ENCODE data around the gene BEAN1.

Gene BEAN1

DNA sequence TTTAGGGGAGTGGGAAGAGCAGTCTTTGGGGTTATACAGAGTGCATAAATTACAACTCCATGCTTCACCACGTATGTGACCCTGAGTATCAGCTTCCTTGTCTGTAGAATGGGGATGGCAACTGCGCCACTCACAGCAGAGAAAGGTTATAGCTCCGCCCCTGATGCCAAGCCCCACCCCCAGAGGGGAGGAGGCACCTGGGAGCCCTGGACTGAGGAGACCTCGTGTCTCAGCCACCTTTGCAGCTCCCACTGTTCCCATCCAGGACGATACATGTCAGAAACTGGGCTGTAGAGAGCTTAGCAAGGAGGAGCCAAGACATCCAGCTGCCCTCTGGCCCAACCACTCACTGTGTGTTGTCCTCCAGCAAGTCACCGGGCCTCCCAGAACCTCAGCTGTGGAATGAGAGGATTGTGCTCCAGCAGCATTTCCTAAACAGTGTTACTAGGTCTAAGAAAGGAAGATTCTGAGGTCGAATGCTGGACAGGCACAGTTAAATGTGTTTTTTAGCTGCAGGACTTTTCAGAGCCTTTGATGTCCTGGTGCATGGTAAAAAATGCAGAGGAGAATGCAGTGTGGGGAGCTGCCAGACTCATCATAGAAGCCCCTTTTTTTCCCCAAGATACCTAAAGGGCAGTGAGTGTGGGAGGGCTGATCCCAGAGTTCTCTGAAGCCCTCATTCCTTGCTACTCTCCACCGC, 49.4 kb downstream of the BEAN1 start:
- Histone ChIP-seq H3K9ac (ENCODE audit: low read depth, low read length) (no peak overlapping the region), H3K9me3 (ENCODE audit: control insufficient read depth, insufficient read depth, low read length) (no peaks in the 10 kb centered on the region), H3K4me1 (ENCODE audit: control insufficient read depth, insufficient read depth, low read length) (peaks cover 3% of the 10 kb centered on the region), H3K27me3 (ENCODE audit: control insufficient read depth, insufficient read depth, low read length) (no peaks in the 10 kb centered on the region), H3K36me3 (ENCODE audit: control insufficient read depth, insufficient read depth, low read length) (no peaks in the 10 kb centered on the region), H3K4me3 (ENCODE audit: low read depth, low read length) (no peak overlapping the region)

DNA sequence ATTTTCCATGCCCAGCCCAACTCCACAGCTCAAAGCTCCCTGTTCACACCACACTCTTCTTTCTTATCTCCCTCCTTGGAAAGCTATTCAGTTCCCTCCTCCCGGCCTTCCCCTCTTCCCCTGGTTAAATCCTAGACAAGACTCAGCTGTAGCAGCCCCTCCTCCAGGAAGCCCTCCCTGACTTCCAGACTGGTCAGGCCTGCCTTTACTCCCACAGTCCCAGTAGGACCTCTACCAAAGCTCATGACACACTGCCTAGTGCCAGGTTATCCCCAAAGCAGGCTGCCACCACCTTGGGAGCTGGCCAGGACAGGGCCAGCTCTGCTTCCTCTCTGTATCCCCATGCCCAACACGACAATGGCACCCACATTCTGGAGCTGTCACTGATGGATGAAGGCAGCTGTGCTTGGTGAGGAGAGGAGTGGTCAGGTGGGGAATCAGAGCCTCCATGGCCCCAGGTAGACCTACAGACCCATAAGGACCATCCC, 50.0 kb downstream of the BEAN1 start:
- H3K9ac ChIP-seq (ENCODE audit: low read depth, low read length) = no peak overlapping the region
- no peaks in the 10 kb centered on the region for H3K27me3 ChIP-seq (ENCODE audit: control insufficient read depth, insufficient read depth, low read length)
- H3K4me3 ChIP-seq (ENCODE audit: low read depth, low read length) = no peak overlapping the region
- H3K9me3 ChIP-seq (ENCODE audit: control insufficient read depth, insufficient read depth, low read length) = no peaks in the 10 kb centered on the region
- peaks cover 3% of the 10 kb centered on the region for H3K4me1 ChIP-seq (ENCODE audit: control insufficient read depth, insufficient read depth, low read length)
- H3K36me3 ChIP-seq (ENCODE audit: control insufficient read depth, insufficient read depth, low read length) = no peaks in the 10 kb centered on the region

DNA sequence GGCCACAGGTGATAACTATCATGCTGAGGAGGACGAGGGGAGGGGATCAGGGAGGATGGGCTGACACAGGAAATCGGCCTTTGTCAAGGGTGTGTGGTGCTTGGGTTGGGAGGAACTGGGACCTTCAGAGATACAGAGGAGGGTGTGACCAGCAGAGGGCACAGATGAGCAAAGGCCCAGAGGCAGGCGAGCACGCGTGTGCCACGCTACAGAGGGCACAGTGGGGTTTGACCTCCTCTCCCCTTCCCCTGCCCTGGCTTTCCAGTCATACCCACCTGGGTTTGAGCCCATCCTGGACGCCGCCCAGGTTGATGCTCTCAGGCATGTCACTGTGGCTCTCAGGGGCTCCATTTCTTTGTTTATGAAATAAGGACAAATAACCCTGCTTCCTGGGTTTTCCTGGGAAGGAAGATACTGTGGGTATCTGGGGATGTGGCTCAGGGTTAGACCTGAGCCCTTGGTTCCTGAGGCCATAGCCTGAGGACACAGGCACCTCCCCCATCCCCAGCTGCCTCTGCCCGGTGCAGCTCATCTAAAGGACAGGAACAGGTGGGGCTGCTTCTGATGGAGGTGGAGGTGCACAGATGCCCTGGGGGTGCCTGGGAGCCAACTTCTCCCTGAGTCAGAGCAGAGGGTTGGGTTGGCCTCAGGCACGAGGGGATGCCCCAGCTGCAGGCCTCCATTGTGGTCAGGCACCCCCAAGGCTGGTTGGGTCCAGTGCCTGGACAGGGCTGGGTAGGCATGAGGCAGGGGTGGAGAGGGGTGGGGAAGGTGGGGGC, 51.8 kb downstream of the BEAN1 start:
- H3K4me1 ChIP-seq (ENCODE audit: control insufficient read depth, insufficient read depth, low read length) = peaks cover 3% of the 10 kb centered on the region
- H3K36me3 ChIP-seq (ENCODE audit: control insufficient read depth, insufficient read depth, low read length) = no peaks in the 10 kb centered on the region
- H3K9ac ChIP-seq (ENCODE audit: low read depth, low read length) = no peak overlapping the region
- no peak overlapping the region for H3K4me3 ChIP-seq (ENCODE audit: low read depth, low read length)
- H3K9me3 ChIP-seq (ENCODE audit: control insufficient read depth, insufficient read depth, low read length) = no peaks in the 10 kb centered on the region
- peaks cover 5% of the 10 kb centered on the region for H3K27me3 ChIP-seq (ENCODE audit: control insufficient read depth, insufficient read depth, low read length)

DNA sequence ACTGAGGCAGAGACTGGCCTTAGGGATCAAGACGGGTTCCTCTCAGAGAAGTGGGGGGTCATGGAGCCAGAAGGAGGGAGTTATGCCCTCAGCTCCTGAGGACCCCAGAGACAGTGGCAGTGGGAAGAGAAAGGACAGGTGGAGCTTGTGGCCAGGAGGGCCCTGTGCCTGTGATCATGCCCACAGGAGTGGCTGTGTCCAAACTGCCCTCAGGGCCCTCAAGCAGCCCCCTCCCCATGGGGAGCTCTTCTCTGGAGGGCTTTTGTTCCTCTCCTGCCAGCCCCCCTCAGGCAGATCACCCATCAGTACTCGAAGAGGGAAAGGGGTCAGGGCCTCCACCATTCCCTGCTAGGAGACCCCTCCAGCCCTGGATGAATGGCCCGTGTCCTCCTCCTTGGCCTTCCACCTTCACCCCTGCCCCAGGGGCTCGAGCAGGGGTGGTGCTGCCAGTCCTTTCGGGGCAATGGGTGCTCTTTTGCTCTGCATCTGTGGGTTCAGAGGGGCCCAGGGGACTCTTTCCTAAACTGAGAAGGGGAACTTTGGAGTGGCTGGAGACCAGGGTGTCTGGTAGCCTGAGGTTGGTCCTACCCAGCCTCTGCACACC, 52.7 kb downstream of the BEAN1 start:
- H3K9ac ChIP-seq (ENCODE audit: low read depth, low read length) = no peak overlapping the region
- H3K36me3 ChIP-seq (ENCODE audit: control insufficient read depth, insufficient read depth, low read length) = no peaks in the 10 kb centered on the region
- H3K9me3 ChIP-seq (ENCODE audit: control insufficient read depth, insufficient read depth, low read length) = no peaks in the 10 kb centered on the region

DNA sequence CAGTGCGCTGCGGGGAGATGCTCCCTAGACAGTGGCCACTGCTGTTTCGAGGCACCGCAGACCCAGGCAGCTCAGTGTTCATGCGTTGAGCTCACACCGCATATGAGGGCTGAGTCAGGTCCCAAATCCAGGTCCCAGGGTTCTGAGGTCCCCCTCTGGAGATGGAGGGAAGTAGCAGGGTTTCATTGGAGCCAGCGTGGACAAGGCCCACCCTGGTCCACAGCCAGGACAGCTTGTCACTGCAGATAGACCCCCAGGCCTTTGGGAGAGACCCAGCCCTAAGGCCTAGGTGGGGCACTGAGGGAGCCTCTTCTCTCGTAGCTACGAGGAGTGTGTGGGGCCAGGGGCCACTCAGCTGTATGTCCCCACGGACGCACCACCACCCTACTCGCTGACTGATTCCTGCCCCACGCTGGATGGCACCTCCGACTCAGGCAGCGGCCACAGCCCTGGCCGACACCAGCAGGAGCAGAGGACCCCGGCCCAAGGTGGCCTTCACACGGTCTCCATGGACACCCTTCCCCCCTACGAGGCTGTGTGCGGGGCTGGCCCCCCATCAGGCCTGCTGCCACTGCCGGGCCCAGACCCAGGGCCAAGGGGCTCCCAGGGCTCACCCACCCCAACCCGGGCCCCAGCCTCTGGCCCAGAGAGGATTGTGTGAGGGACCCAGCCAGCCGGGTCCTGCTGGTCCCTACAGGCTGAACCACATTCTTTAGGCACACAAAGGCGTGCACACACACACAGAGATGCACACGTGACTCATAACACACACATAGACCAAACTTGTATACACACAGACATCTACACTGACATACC, 53.4 kb downstream of the BEAN1 start:
- H3K4me3 ChIP-seq (ENCODE audit: low read depth, low read length) = no peak overlapping the region
- no peaks in the 10 kb centered on the region for H3K9me3 ChIP-seq (ENCODE audit: control insufficient read depth, insufficient read depth, low read length)
- peaks cover 3% of the 10 kb centered on the region for H3K4me1 ChIP-seq (ENCODE audit: control insufficient read depth, insufficient read depth, low read length)
- H3K36me3 ChIP-seq (ENCODE audit: control insufficient read depth, insufficient read depth, low read length) = no peaks in the 10 kb centered on the region
- no peak overlapping the region for H3K9ac ChIP-seq (ENCODE audit: low read depth, low read length)
- peaks cover 5% of the 10 kb centered on the region for H3K27me3 ChIP-seq (ENCODE audit: control insufficient read depth, insufficient read depth, low read length)

More for the DNA sequence above, 52.7 kb downstream of the BEAN1 start:
- Histone ChIP-seq H3K4me3 (ENCODE audit: low read depth, low read length) (no peak overlapping the region), H3K27me3 (ENCODE audit: control insufficient read depth, insufficient read depth, low read length) (peaks cover 5% of the 10 kb centered on the region), H3K4me1 (ENCODE audit: control insufficient read depth, insufficient read depth, low read length) (peaks cover 3% of the 10 kb centered on the region)

DNA sequence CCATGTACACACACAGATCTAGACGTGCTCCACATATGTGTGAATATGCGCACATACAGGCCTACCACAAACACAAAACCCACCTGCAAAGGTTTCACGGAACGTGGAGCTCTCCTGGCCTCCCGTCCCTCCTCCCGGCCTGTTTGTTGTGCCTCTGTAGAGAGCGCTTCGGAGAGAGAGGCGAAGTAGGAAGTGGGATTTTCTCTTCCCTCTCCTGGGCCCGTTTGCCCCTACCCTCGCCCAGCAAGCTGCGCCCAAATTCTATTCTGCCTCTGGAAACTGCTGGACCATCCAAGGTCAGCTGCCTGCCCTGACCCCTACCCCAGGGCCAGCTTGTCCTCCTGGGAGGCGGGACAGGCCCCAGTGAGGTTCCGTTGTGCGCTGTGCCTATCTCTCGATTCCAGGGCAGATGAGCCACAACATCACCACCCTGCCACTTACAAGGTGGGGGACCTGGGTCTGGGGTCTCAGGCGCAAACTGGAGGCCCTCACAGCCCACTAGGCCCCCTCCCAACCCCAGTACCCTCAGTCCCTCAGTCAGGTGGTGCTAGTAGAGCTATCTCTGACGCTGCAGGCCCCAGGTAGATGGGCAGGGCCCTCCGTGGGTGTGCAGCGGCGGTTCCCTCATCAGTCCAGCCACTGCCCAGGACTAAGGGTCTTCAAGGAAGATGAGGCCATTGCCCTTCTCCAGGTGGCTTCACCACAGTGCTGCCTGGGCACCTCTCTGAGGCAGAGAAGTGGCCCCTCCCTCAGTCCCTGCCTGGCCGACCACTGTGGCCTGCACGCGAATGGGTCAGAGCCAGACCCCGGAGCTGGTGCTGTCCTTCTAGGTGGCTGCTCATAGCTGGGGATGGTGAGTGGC, 54.2 kb downstream of the BEAN1 start:
- H3K9ac ChIP-seq (ENCODE audit: low read depth, low read length) = no peak overlapping the region
- peaks cover 5% of the 10 kb centered on the region for H3K27me3 ChIP-seq (ENCODE audit: control insufficient read depth, insufficient read depth, low read length)
- no peaks in the 10 kb centered on the region for H3K36me3 ChIP-seq (ENCODE audit: control insufficient read depth, insufficient read depth, low read length)
- H3K9me3 ChIP-seq (ENCODE audit: control insufficient read depth, insufficient read depth, low read length) = no peaks in the 10 kb centered on the region
- H3K4me1 ChIP-seq (ENCODE audit: control insufficient read depth, insufficient read depth, low read length) = peaks cover 3% of the 10 kb centered on the region
- no peak overlapping the region for H3K4me3 ChIP-seq (ENCODE audit: low read depth, low read length)

DNA sequence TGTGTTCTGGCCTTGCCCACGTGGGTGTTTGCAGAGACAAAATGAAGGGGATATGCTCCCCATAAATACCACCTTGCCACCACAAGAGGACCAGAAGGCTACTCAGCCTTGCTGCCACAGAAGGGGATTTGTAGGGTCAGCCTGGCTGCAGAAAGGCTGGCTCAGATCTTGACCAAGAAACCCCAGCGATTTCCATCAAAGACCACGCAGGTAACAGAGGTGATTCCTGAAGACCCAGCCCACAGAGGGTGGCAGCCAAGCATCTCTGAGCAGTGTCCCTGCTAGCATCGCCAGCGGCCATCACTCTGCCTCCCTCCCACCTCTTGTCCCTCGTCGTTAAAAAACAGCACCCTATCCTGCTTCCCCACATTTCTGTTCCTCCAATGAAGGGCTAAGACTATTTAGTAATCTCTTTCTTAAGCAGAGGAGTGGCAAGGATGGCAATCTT, 54.9 kb downstream of the BEAN1 start:
- no peaks in the 10 kb centered on the region for H3K36me3 ChIP-seq (ENCODE audit: control insufficient read depth, insufficient read depth, low read length)
- no peak overlapping the region for H3K9ac ChIP-seq (ENCODE audit: low read depth, low read length)
- peaks cover 3% of the 10 kb centered on the region for H3K4me1 ChIP-seq (ENCODE audit: control insufficient read depth, insufficient read depth, low read length)
- no peaks in the 10 kb centered on the region for H3K9me3 ChIP-seq (ENCODE audit: control insufficient read depth, insufficient read depth, low read length)
- peaks cover 5% of the 10 kb centered on the region for H3K27me3 ChIP-seq (ENCODE audit: control insufficient read depth, insufficient read depth, low read length)
- no peak overlapping the region for H3K4me3 ChIP-seq (ENCODE audit: low read depth, low read length)

DNA sequence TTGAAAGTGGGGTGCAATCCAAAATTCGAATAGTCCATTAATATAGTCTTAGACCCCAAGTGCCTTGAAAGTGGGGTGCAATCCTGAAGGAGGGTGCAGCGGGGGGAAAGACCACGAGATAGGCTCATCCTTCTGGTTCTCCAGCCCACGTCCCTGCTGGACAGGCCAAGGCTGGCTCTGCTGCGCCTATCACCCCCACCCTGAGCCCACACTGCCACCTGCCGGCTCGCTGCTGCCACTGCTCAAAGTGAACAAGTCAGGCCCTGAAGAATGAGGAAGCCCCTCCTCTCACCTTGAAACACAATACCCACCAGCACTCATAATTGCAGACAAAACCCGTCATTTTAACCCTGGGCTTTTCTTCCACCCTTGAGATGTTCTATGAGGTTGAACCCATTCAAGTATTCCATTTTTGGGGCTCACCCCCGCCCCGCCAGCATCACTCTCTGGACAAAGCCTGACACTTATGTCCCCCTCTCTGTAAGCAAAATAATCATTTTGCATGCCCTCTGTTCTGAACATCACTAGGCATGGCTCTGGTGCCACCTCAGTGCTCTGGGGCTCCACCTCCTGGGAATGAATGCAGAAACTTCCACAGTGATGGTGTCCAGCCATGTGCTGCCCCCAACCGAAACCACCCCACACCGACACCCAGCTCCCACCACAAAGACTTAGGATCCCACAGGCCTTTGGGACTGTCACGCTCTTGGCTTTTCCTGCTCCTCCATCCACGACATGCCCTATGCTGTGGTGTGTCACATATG, 56.8 kb downstream of the BEAN1 start:
- Histone ChIP-seq H3K27me3 (ENCODE audit: control insufficient read depth, insufficient read depth, low read length) (peaks cover 5% of the 10 kb centered on the region), H3K4me3 (ENCODE audit: low read depth, low read length) (no peak overlapping the region), H3K9me3 (ENCODE audit: control insufficient read depth, insufficient read depth, low read length) (no peaks in the 10 kb centered on the region), H3K4me1 (ENCODE audit: control insufficient read depth, insufficient read depth, low read length) (peaks cover 2% of the 10 kb centered on the region), H3K36me3 (ENCODE audit: control insufficient read depth, insufficient read depth, low read length) (no peaks in the 10 kb centered on the region), H3K9ac (ENCODE audit: low read depth, low read length) (no peak overlapping the region)

DNA sequence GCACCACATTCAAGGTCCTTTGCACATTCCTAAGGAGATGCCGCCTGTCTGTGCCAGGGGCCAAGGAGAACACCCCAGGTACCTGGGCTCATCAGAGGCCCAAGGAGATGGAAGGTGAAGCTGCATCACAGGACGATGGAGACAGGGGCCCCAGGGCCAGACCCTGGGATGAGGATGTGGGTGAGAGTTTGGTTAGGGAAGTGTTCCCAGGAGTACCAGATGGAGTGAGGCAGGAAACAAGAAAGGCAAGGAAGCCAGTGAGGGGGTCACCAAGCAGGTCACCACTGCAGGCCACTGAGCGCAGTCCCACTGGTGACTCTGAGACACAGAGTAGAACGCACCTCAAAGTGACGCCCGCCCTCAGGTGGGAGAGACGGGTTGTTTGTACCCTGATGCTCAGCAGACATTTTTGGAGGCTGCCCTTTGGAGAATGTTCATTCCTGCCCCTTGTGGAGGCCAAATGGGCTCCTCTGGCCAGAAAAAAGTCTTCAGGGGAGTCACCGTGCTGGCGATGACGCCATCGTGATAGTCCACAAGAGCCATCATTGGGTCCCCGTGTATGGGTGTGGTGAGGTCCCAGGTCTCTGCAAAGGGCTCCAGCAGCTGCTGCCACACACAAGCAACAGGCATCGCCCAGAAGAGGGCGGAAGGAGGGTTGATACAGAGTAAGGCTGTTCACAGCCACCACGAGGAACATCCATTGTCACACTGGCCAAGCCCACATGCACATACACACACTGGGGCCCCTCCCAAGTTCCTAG, 57.5 kb downstream of the BEAN1 start:
- Histone ChIP-seq H3K27me3 (ENCODE audit: control insufficient read depth, insufficient read depth, low read length) (peaks cover 5% of the 10 kb centered on the region), H3K9ac (ENCODE audit: low read depth, low read length) (no peak overlapping the region), H3K4me3 (ENCODE audit: low read depth, low read length) (no peak overlapping the region), H3K4me1 (ENCODE audit: control insufficient read depth, insufficient read depth, low read length) (no peaks in the 10 kb centered on the region), H3K36me3 (ENCODE audit: control insufficient read depth, insufficient read depth, low read length) (no peaks in the 10 kb centered on the region), H3K9me3 (ENCODE audit: control insufficient read depth, insufficient read depth, low read length) (no peaks in the 10 kb centered on the region)

DNA sequence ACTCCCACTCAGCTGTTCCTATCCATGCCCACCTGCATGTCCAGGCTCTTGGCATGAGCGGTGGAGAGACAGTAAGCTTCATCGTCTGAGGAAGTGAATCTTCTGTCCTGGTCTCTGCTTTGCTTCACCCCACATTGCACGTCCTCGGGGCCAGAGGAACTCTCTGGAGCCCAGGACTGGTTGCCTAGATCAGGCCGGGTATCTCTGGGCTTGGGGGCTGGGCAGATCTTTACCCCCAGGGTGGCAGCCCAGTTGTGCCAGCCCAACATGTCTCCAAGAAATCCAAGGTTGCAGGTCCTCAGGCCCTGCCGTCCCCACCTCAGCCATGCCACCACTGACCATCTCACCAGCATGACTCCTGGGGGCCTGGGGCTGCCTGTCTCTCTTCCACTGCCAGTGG, 58.3 kb downstream of the BEAN1 start:
- Histone ChIP-seq H3K27me3 (ENCODE audit: control insufficient read depth, insufficient read depth, low read length) (peaks cover 5% of the 10 kb centered on the region), H3K4me1 (ENCODE audit: control insufficient read depth, insufficient read depth, low read length) (no peaks in the 10 kb centered on the region), H3K4me3 (ENCODE audit: low read depth, low read length) (no peak overlapping the region), H3K9me3 (ENCODE audit: control insufficient read depth, insufficient read depth, low read length) (no peaks in the 10 kb centered on the region), H3K9ac (ENCODE audit: low read depth, low read length) (no peak overlapping the region), H3K36me3 (ENCODE audit: control insufficient read depth, insufficient read depth, low read length) (no peaks in the 10 kb centered on the region)

Measured in iPS-15b (cell line).